ENCODE measurements around the gene CDC42EP5.
A peak's percentile ranks its signal among the peaks of the same experiment; 100 is the strongest.
"Not testable (repeated sequence)": the region's sequence is repeated elsewhere in the genome, so short reads cannot be mapped to it uniquely, and the experiment has no call there.

CDC42EP5 gene

DNA sequence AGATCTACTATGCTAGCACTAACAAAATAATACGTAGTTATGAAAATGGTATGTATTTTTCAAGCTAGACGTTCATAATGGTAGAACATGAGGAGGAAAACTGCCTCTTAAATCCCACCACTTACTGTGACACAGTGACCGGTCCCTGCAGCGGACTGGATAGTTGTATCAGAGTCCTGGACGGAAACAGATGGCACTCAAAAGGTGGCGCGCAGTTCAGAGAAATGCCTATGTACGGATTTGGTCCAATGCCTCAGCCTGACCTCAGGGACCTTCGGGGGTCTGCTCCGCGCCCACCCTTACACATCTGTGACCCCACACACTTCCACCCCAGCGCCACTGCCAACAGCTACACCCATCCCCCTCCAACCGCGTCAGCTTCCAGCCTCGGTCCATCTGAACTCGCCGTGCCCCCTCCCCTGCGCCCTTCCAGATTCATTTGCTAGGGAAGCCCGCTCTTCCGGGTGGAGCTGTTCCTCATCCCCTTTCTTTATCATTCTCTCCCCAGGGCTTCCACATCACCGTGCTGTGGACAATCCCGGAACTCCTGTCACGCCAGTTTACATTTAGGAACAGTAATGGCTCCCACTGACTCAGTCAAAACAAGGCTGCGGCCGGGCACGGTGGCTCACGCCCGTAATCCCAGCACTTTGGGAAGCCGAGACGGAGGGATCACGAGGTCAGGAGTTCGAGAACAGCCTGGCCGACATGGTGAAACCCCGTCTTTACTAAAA is 24.9 kb downstream of the CDC42EP5 start:
- DNase-seq (ENCODE audit: low read depth): no peak

- DNase-seq (ENCODE audit: low read depth): not testable (repeated sequence)
Observed at GRCh38 chr19:54446349-54446748, 26.7 kb downstream of the CDC42EP5 start.

GRCh38 chr19:54444737-54445136 is 28.4 kb downstream of the CDC42EP5 start:
- DNase-seq (ENCODE audit: low read depth): no peak

DNA sequence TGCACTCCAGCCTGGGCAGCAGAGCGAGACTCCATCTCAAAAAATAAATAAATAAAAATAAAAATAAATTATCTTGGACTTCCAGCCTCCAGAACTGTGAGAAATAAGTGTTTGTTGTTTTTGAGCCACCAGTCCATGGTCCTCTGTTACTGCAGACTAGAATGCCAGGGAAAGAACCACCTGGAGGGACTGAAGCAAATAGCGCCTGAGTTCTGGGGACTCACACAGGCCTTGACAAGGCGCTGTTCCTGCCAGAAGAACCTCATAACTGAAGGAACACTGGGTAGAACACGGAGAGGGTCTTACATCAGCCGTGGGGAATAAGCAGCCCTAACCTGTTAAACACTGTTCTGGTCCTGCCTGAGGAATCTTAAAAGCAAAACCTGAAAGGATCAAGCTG is 32.5 kb downstream of the CDC42EP5 start:
- DNase-seq (ENCODE audit: low read depth): no peak

- peak; percentile 16 for DNase-seq (ENCODE audit: low read depth)
Observed at GRCh38 chr19:54439174-54439851, 33.8 kb downstream of the CDC42EP5 start.

DNA sequence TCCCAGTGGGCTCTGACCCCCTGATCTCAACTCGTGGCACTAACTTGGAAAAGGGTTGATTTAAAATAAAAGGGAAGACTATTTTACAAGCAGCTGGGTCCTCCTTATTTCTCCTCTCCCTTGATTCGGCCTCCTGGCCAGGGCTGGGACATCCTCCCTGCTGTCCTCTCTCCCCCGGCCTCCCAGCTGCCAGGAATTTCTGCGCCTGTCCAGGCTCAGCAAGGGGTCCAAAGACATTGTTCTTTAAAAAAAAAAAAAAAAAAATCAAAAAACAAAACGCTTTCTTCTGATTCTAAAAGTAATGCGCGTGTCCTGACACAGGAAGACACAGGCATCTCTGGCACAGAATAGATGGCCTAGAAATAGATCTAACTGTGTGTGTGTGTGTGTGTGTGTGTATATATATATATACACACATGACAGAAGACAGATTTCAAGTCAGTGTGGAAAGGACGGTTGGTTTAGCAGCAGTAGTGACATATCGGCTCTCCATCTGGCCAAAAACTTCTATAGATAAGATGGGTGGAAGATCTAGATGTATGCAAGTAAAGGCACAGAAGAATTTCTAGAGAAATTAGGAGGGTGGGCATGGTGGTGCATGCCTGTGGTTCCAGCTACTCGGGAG is 36.4 kb downstream of the CDC42EP5 start:
- no peak for DNase-seq (ENCODE audit: low read depth)

GRCh38 chr19:54436031-54436523 is 37.0 kb downstream of the CDC42EP5 start:
- no peak for DNase-seq (ENCODE audit: low read depth)

DNA sequence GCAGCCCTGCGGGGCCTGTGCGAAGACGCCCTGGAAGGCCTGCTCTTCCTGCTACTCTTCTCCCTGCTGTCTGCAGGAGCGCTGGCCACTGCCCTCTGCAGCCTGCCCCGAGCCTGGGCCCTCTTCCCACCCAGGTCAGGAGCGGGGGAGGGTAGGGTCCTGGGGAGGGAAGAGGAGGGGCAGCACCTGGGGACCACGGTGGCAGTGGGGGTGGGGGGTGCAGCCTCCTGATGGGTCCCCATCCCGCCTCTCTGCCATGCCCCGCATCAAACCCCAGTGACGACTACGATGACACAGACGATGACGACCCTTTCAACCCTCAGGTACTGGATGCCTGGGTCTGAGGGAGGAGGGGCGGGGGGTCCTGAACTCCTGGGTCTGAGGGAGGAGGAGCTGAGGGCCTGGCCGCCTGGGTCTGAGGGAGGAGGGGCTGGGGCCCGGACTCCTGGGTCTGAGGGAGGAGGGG is 37.5 kb downstream of the CDC42EP5 start:
- no peak for DNase-seq (ENCODE audit: low read depth)

- no peak for DNase-seq (ENCODE audit: low read depth)
Observed at GRCh38 chr19:54434873-54435214, 38.3 kb downstream of the CDC42EP5 start.

DNA sequence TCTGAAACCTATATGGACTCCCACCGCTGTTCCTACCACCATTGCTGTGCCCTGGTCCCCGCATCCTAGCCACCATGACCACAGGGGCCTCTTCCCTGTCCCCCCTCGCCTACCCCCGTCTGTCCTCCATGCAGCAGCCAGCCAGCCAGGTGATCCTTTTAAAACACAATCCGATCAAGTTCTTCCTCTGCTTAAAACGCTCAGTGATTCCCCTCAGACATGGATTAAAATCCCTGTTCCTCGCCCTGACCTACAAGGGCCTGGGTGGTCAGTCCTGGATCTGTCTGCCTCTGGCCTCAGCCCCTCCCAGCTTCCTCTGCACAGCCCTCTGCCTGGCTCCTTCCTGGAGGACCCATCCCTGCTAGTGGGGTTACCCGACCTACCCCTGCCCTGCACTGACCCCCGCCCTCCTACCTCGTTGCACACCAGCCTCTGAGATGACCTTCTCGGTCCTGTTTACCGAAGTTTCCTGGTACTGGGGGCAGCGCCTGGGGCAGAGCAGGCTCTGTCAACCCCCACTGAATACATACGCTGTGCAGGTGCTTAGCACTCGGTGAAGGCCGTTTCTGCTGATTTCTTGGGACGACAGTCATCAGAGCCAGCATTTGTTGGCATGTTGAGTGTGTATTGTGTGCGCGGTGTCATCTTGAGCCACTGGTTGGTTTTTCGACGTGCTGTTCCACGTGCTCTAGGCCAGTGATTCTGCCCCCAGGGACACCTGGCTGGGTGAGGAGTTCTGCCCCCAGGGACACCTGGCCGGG is 38.8 kb downstream of the CDC42EP5 start:
- no peak for DNase-seq (ENCODE audit: low read depth)

GRCh38 chr19:54433697-54434096 is 39.4 kb downstream of the CDC42EP5 start:
- DNase-seq (ENCODE audit: low read depth): no peak

- DNase-seq (ENCODE audit: low read depth): no peak
Observed at GRCh38 chr19:54432144-54432738, 40.9 kb downstream of the CDC42EP5 start.

- no peak for DNase-seq (ENCODE audit: low read depth)
Observed at GRCh38 chr19:54431255-54431838, 41.7 kb downstream of the CDC42EP5 start.

DNA sequence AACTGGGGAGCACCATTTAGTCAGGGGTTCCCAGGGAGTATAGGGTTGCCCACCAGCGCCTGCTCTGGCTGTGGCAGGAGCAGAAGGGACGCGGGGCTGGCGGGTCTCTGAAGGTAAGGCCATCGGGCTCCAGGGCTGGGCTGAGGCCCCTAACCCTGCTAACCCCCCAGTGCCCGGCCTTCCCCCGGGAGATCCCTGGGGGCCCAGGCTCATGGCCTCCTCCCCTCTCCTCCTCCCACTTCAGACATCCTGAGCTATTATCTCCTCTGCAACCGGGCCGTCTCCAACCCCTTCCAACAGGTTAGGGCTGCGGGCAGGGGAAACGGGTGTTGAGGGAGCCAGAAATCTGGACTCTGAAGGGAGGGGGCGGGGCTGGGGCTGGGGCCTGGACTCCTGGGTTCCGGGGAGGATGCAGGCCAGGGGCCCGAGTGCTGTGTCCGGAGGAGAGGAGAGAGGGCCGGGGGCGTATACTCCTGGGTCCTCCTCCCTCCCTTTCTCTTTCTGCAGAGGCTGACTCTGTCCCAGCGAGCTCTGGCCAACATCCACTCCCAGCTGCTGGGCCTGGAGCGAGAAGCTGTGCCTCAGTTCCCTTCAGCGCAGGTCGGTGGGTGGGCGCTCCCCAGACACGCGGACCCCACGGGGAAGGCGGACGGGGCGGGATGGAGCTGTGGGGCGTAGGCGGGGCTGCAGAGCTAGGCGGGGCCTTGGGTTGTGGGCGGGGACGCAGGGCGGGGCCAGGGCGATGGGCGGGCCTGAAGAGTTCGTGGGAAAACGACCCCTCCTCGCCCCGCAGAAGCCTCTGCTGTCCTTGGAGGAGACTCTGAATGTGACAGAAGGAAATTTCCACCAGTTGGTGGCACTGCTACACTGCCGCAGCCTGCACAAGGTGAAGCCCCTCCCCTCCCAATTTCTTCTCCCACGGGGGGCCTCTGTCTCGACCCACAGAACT is 42.5 kb downstream of the CDC42EP5 start:
- DNase-seq (ENCODE audit: low read depth): peak; percentile 32

- no peak for DNase-seq (ENCODE audit: low read depth)
Observed at GRCh38 chr19:54429545-54430227, 43.4 kb downstream of the CDC42EP5 start.

DNA sequence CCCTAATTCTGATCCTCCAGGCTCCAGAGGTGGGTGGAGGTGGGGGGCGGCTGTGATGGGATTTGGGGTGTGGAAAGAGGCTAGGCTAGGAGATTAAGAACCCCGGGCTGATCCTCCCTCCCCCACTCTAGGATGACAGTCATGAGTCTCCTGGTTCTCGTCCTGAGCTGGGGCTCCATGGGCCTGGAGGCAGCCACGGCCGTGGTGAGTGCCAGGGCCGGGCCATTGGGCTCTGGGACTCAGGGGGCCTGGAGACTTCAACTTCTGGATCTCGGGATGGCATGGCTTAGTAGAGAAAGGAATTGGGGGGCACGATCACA is 44.0 kb downstream of the CDC42EP5 start:
- DNase-seq (ENCODE audit: low read depth): no peak

DNA sequence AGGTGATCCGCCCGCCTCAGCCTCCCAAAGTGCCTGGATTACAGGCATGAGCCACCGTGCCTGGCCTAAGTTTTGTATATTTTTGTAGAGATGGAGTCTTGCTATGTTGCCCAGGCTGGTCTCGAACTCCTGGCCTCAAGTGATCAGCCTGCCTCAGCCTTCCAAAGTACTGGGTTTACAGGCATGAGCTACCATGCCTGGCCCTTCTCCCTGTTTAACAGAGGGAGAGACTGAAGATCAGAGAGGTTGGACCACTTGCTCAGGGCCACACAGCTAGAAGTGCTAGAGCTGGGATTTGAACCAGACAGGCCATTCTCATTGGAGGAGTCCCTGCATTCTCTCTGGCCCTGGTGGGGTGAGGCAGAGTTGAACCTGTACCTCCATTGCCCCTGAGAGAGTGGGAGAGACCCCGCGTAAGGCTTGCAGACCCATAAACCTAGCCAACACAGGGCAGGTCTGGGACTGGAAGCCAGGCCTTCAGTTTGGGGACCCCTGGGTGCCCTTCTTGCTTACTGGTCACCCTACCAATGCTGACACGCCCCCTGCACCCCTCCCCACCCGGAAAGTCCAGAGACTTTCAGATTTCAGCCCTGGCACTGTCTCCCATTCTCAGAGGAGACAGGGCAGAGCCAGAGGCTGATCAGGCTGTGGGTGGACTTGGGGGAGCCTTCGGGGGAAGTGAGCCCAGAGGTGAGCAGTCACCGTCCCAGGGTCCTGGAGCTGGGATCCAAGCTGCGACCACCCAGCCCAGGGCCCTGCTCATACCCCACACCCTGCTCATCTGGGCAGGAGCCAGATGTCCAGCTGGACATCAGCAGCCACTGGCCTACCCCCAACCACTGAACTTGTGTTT is 44.5 kb downstream of the CDC42EP5 start:
- no peak for DNase-seq (ENCODE audit: low read depth)

GRCh38 chr19:54427586-54427985 is 45.5 kb downstream of the CDC42EP5 start:
- DNase-seq (ENCODE audit: low read depth): no peak

Data from stimulated activated CD4-positive, alpha-beta T cell treated with anti-CD3 and anti-CD28 coated beads, Interleukin-2, amount 100 ng/mL, for 4 hours (primary cell).